HL-60/S4 treated with phorbol 12-myristate 13-acetate at 8.2 ng/mL for 4 days and 3 days (cell line): ENCODE measurements around the gene NCOA3.
"Not testable (repeated sequence)": the region's sequence is repeated elsewhere in the genome, so short reads cannot be mapped to it uniquely, and the experiment has no call there.

Experiments used
- in situ Hi-C: fragments of 300-500 bp; cut with MboI; formaldehyde crosslinking; loops from 2 replicates; pipeline ENCODE4 v1.15.0; 2022; ENCODE audit warnings: low sequenced_read_pairs

NCOA3 gene

GRCh38 chr20:47534405-47534804, 32.7 kb downstream of the NCOA3 start:
- in situ Hi-C loops = no loop called here

GRCh38 chr20:47535088-47535487, 33.4 kb downstream of the NCOA3 start:
- in situ Hi-C loops = no loop called here

- in situ Hi-C loops = no loop called here
Observed at GRCh38 chr20:47535994-47536393, 34.3 kb downstream of the NCOA3 start.

- in situ Hi-C loops = no loop called here
Observed at GRCh38 chr20:47540443-47541354, 39.0 kb downstream of the NCOA3 start.

- in situ Hi-C loops = no loop called here
Observed at GRCh38 chr20:47541355-47541922, 39.8 kb downstream of the NCOA3 start.

- in situ Hi-C loops = no loop called here
Observed at GRCh38 chr20:47543006-47543431, 41.3 kb downstream of the NCOA3 start.

- in situ Hi-C loops = no loop called here
Observed at GRCh38 chr20:47544240-47544639, 42.6 kb downstream of the NCOA3 start.

- in situ Hi-C loops = no loop called here
Observed at GRCh38 chr20:47544852-47545251, 43.2 kb downstream of the NCOA3 start.

GRCh38 chr20:47545499-47545898, 43.8 kb downstream of the NCOA3 start:
- in situ Hi-C loops = no loop called here

- in situ Hi-C loops = no loop called here
Observed at GRCh38 chr20:47546184-47547033, 44.7 kb downstream of the NCOA3 start.

- in situ Hi-C loops = no loop called here
Observed at GRCh38 chr20:47547034-47547387, 45.3 kb downstream of the NCOA3 start.

GRCh38 chr20:47549671-47550070, 48.0 kb downstream of the NCOA3 start:
- in situ Hi-C loops = no loop called here

- in situ Hi-C loops = no loop called here
Observed at GRCh38 chr20:47551222-47551621, 49.5 kb downstream of the NCOA3 start.

- in situ Hi-C loops = no loop called here
Observed at GRCh38 chr20:47551841-47552240, 50.2 kb downstream of the NCOA3 start.

- in situ Hi-C loops = no loop called here
Observed at GRCh38 chr20:47552996-47553395, 51.3 kb downstream of the NCOA3 start.

GRCh38 chr20:47553594-47554235, 52.0 kb downstream of the NCOA3 start:
- in situ Hi-C loops = not testable (repeated sequence)

- in situ Hi-C loops = not testable (repeated sequence)
Observed at GRCh38 chr20:47554283-47554682, 52.6 kb downstream of the NCOA3 start.

GRCh38 chr20:47557218-47557617, 55.5 kb downstream of the NCOA3 start:
- in situ Hi-C loops = no loop called here

GRCh38 chr20:47557791-47558190, 56.1 kb downstream of the NCOA3 start:
- in situ Hi-C loops = no loop called here

- in situ Hi-C loops = no loop called here
Observed at GRCh38 chr20:47558295-47559066, 56.8 kb downstream of the NCOA3 start.
